OCI-LY1 (cell line): Measurements from ENCODE around the gene HECW1.

Experiments
- CTCF ChIP-seq: fragments of 200-600 bp; sonication (generic), shearing (Covaris generic); IDR thresholded peaks from 2 replicates; pipeline ENCODE4 v1.5.1; 2017; ENCODE audit warnings: mild to moderate bottlenecking, antibody characterized with exemption, low read length, moderate library complexity, mixed read lengths
- EZH2 ChIP-seq: fragments of 200-600 bp; sonication (generic), shearing (Covaris generic); IDR thresholded peaks from 2 replicates; pipeline ENCODE4 v1.8.0; 2017; ENCODE audit warnings: borderline replicate concordance, mixed run types, mild to moderate bottlenecking, antibody characterized with exemption, low read length, moderate library complexity, mixed read lengths

GRCh38 chr7:43408981-43409380 is 296.5 kb downstream of the HECW1 start:
- TF ChIP-seq EZH2, result no peak
- no peak for TF ChIP-seq CTCF
